ENCODE data around the gene LIFR. TPM values are rescaled to one million over a fixed set of nuclear protein-coding genes. Genes with fewer than 3 reads are reported as not detected.

LIFR gene
- polyA plus RNA-seq, 1 experiment: 2.7 TPM

DNA sequence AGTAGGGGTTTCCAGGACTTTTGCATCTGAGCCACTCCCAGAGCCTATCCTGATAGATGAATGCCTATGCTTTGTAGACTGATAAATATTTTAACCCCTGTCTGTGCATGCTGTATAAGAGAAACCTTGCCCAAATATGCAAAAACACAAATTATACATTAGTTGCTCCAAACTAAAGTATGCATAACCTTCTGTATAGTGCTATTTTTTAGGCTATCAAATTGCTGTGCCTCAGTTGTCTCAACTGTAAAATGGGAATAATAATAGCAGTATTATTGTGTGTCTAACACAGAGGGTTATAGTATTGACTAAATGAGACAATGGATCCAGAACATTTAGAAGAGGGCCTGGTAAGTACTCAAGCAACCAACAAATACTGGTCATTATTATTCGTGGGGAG is 117.7 kb downstream of the LIFR start:
- H3K4me3 ChIP-seq (ENCODE audit: low read depth, low read length): no peak overlapping the region
- DNase-seq (ENCODE audit: low read depth): no peak
- POLR2A ChIA-PET: no interaction called here

DNA sequence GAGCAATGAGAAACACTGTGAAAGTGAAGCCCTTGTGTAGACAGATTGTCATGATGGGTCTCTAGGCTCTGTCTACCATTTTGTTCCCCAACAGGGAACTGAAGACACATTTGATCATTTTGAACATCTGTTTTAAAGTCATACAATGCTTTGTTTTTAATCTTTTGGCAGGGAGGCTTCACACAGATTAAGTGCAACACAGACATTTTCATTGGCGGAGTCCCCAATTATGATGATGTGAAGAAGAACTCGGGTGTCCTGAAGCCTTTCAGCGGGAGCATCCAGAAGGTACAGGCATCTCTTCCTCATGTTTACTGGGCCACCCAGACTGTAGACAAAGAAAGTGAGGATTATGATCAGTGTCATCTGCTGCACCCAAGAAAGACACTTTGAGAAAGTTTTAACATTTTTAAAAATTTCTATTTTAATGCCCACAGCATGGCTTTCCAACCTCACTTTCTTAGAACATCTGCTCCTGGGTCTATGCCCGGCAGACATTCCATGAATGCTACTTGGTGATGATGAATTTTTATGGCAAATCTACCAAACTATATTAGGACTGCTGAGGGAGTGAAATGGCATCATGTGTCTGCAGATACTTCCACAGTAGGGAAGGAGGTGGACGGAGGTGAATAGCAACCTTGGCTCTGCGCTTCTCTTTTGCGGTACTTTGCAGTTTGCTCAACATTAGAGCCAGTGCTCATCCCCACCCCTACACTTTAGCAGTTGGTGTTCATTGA is 121.3 kb downstream of the LIFR start:
- Histone ChIP-seq H3K27me3 (ENCODE audit: control insufficient read depth, insufficient read depth, low read length) (no peaks in the 10 kb centered on the region; the same call in 1 of the 2 replicates), H3K36me3 (ENCODE audit: control insufficient read depth, insufficient read depth, low read length) (no peaks in the 10 kb centered on the region), H3K4me3 (ENCODE audit: low read depth, low read length) (no peak overlapping the region)
- POLR2A ChIA-PET: no interaction called here
- peak; percentile 30 for DNase-seq (ENCODE audit: low read depth)
- TF ChIP-seq, protein P1, sequence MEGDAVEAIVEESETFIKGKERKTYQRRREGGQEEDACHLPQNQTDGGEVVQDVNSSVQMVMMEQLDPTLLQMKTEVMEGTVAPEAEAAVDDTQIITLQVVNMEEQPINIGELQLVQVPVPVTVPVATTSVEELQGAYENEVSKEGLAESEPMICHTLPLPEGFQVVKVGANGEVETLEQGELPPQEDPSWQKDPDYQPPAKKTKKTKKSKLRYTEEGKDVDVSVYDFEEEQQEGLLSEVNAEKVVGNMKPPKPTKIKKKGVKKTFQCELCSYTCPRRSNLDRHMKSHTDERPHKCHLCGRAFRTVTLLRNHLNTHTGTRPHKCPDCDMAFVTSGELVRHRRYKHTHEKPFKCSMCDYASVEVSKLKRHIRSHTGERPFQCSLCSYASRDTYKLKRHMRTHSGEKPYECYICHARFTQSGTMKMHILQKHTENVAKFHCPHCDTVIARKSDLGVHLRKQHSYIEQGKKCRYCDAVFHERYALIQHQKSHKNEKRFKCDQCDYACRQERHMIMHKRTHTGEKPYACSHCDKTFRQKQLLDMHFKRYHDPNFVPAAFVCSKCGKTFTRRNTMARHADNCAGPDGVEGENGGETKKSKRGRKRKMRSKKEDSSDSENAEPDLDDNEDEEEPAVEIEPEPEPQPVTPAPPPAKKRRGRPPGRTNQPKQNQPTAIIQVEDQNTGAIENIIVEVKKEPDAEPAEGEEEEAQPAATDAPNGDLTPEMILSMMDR (IDR thresholded peaks at IDR 0.05; ENCODE audit: insufficient read depth, low read depth, low read length): no peak
- CTCF ChIA-PET: interaction anchor here (2.8 to 5.9 kb wide), 2 partner anchors 52 to 374 kb away, joined by 17 to 35 read pairs; no protein-coding TSS in a partner anchor

More for the DNA sequence above, 117.7 kb downstream of the LIFR start:
- no peaks in the 10 kb centered on the region; the same call in 1 of the 2 replicates for H3K27me3 ChIP-seq (ENCODE audit: control insufficient read depth, insufficient read depth, low read length)
- CTCF ChIA-PET: interaction anchor here (5.9 kb wide), 1 partner anchor 370 kb away, joined by 35 read pairs; no protein-coding TSS in a partner anchor
- TF ChIP-seq, protein P1 (IDR thresholded peaks at IDR 0.05; ENCODE audit: insufficient read depth, low read depth, low read length): no peak
- H3K36me3 ChIP-seq (ENCODE audit: control insufficient read depth, insufficient read depth, low read length): no peaks in the 10 kb centered on the region

- Histone ChIP-seq H3K27me3 (ENCODE audit: control insufficient read depth, insufficient read depth, low read length) (no peaks in the 10 kb centered on the region), H3K36me3 (ENCODE audit: control insufficient read depth, insufficient read depth, low read length) (no peaks in the 10 kb centered on the region), H3K4me3 (ENCODE audit: low read depth, low read length) (no peak overlapping the region)
- peak; percentile 63 for DNase-seq (ENCODE audit: low read depth)
- ChIA-PET POLR2A (no interaction called here), CTCF (interaction anchor here (0.6 to 6.0 kb wide), 10 partner anchors 9 to 505 kb away, joined by 3 to 42 read pairs (median 6); no protein-coding TSS in a partner anchor)
- TF ChIP-seq, protein P1 (IDR thresholded peaks at IDR 0.05; ENCODE audit: insufficient read depth, low read depth, low read length): 0 out of 2 replicates have a peak, but pooled peaks have one; percentile 19
Measured at GRCh38 chr5:38433160-38433861, 123.1 kb downstream of the LIFR start.

DNA sequence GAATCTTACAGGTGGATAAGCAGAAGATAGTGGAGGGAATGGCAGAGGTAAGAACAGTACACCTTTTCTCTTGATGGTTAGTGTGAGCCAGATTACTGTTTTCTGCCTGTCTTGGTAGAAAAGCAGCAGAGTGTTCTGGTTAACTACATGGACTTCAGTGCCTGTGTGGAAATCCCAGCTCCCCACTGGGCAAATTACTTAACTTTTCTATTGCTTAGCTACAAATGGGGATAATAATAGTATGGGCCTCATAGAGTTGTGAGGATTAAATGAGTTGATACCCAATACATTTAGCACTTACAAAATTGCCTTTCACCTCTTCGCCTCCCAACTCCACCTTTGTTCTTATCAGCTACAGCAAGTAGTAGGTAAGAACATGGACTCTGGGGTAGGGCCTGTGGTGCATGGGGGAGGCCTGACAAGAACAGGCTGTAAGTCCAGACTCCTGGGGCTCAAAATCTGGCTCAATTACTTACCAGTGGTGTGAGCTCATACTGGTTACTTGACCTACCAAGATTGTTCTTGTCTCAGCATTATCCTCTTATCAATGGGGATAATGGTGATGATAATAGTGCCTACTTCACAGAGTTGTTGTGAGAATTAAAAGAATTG is 125.1 kb downstream of the LIFR start:
- no peaks in the 10 kb centered on the region for H3K27me3 ChIP-seq (ENCODE audit: control insufficient read depth, insufficient read depth, low read length)
- CTCF ChIA-PET: interaction anchor here (1.3 to 6.0 kb wide), 4 partner anchors 10 to 378 kb away, joined by 4 to 42 read pairs (median 22); no protein-coding TSS in a partner anchor
- no peaks in the 10 kb centered on the region for H3K36me3 ChIP-seq (ENCODE audit: control insufficient read depth, insufficient read depth, low read length)
- H3K4me3 ChIP-seq (ENCODE audit: low read depth, low read length): no peak overlapping the region
- DNase-seq (ENCODE audit: low read depth): no peak
- TF ChIP-seq, protein P1 (IDR thresholded peaks at IDR 0.05; ENCODE audit: insufficient read depth, low read depth, low read length): no peak
- POLR2A ChIA-PET: no interaction called here
